Bone marrow (tissue), 2 donors: Measurements from ENCODE around the gene ORMDL3.
"Not testable (repeated sequence)": the region's sequence is repeated elsewhere in the genome, so short reads cannot be mapped to it uniquely, and the experiment has no call there.

Experiments
- DNase-seq, 2 donors: peaks; one replicate each; lab custom pipeline; 2025; lab: John Stamatoyannopoulos, UW

ORMDL3 gene

GRCh38 chr17:39923836-39924690, 3.3 kb downstream of the ORMDL3 start:
- no peak for DNase-seq

GRCh38 chr17:39923230-39923629, 4.2 kb downstream of the ORMDL3 start:
- no peak for DNase-seq

GRCh38 chr17:39922006-39922405, 5.4 kb downstream of the ORMDL3 start:
- no peak for DNase-seq

- DNase-seq = no peak
Measured at GRCh38 chr17:39921323-39921722, 6.1 kb downstream of the ORMDL3 start.

- no peak for DNase-seq
Measured at GRCh38 chr17:39920218-39921210, 6.9 kb downstream of the ORMDL3 start.

- DNase-seq = no peak
Measured at GRCh38 chr17:39919087-39919683, 8.2 kb downstream of the ORMDL3 start.

GRCh38 chr17:39916918-39917317, 10.5 kb downstream of the ORMDL3 start:
- DNase-seq = no peak

GRCh38 chr17:39915559-39915958, 11.8 kb downstream of the ORMDL3 start:
- no peak for DNase-seq

- no peak for DNase-seq
Measured at GRCh38 chr17:39913989-39914388, 13.4 kb downstream of the ORMDL3 start.

- no peak for DNase-seq
Measured at GRCh38 chr17:39908789-39909352, 18.5 kb downstream of the ORMDL3 start.

- no peak for DNase-seq
Measured at GRCh38 chr17:39904990-39905288, 22.5 kb downstream of the ORMDL3 start.

GRCh38 chr17:39903158-39903884, 24.1 kb downstream of the ORMDL3 start:
- peak in 1 of 2 donors; percentile 61 for DNase-seq

GRCh38 chr17:39902027-39902426, 25.4 kb downstream of the ORMDL3 start:
- not testable (repeated sequence) for DNase-seq

- DNase-seq = no peak
Measured at GRCh38 chr17:39899215-39899614, 28.2 kb downstream of the ORMDL3 start.

GRCh38 chr17:39898088-39898487, 29.3 kb downstream of the ORMDL3 start:
- no peak for DNase-seq

- no peak for DNase-seq
Measured at GRCh38 chr17:39894681-39895376, 32.6 kb downstream of the ORMDL3 start.

- no peak for DNase-seq
Measured at GRCh38 chr17:39889200-39889599, 38.2 kb downstream of the ORMDL3 start.

- DNase-seq = no peak
Measured at GRCh38 chr17:39887078-39887477, 40.3 kb downstream of the ORMDL3 start.

- DNase-seq = not testable (repeated sequence)
Measured at GRCh38 chr17:39886102-39886501, 41.3 kb downstream of the ORMDL3 start.

- DNase-seq = no peak
Measured at GRCh38 chr17:39872751-39873150, 54.6 kb downstream of the ORMDL3 start.

GRCh38 chr17:39871801-39872200, 55.6 kb downstream of the ORMDL3 start:
- DNase-seq = no peak
